HG02938 (cell line): ENCODE data around the gene ZNF425.
"Not testable (repeated sequence)": the region's sequence is repeated elsewhere in the genome, so short reads cannot be mapped to it uniquely, and the experiment has no call there.

Experiments
- ATAC-seq: cut with Tn5 transposase; IDR thresholded peaks from one replicate; pipeline ENCODE4 v1.9.1; 2021; ENCODE audit warnings: mild to moderate bottlenecking, moderate library complexity; ENCODE audit not compliant: unreplicated experiment

Gene ZNF425

GRCh38 chr7:149136118-149136517 lies 10.0 kb upstream of the ZNF425 start:
- no peak for ATAC-seq

DNA sequence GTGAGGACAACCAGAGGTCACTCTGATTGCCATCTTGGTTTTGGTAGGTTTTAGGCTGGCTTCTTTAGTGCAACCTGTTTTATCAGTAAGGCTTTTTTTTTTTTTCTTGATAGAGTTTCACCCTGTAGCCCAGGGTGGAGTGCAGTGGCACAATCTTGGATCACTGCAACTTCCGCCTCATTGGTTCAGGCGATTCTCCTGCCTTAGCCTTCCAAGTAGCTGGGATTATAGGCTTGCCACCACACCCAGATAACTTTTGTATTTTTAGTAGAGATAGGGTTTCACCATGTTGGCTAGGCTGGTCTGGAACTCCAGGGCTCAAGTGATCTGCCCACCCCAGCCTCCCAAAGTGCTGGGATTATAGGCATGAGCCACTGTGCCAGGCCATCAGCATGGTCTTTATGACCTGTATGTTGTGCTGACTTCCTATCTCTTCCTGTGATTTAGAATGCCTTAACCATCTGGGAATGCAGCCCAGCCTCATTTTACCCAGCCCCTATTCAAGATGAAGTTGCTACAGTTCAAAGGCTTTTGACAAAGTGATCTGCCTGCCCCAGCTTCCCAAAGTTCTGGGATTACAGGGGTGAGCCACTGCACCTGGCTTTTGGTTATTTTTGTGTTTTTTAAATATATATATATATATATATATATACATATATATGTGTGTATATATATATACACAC lies 7.0 kb upstream of the ZNF425 start:
- ATAC-seq, result no peak

- ATAC-seq, result no peak
Observed at GRCh38 chr7:149130572-149131198, 4.6 kb upstream of the ZNF425 start.

DNA sequence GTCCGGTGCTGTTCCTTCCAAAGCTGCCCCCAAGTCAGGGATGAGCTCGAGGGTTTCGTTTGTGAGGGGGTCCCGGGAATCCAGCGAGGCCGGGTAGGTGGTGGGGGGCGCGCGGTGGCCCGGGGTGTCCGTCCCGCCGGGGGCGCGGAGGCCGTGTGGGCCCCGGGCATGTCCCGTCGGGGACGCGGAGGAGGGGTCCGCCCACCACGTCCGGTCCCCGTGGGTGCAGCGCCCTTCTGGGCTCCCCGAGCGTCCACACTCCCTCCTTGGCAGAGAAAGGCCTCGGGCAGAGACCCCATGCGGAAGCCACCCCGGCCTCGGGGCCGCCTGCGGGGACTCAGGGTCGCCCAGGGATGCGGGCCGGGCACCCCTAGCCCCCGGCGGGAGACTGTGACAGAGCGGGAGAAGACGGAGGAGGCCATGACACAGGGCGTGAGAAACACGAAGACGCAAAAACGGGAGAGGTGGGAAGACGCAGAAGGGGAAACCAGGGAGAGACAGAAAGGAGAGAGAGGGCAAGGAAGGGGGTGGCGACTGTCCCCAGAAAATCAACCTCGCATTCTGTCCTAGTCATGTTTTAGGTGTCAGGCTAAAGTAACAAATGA lies 640 bp upstream of the ZNF425 start:
- ATAC-seq, result peak; percentile 39

GRCh38 chr7:149125189-149125862 lies 798 bp downstream of the ZNF425 start:
- peak; percentile 1 for ATAC-seq

GRCh38 chr7:149109969-149110368 lies 16.2 kb downstream of the ZNF425 start:
- no peak for ATAC-seq

DNA sequence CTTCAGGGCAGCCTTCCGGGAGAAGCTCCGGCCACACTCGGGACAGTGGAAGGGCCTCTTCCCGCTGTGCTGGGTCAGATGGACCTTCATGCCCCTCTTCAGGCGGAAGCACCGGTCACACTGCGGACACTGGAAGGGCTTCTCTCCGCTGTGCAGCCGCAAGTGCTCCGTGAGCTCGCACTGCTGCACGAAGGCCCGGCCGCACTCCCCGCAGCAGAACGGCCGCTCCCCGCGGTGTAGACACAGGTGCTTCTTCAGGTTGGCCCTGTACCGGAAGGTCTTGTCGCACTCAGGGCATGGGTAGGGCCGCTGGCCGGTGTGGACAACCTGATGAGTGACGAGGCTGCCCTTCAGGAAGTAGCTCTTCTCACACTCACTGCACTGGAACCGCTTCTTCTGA lies 21.4 kb downstream of the ZNF425 start:
- ATAC-seq, result no peak

DNA sequence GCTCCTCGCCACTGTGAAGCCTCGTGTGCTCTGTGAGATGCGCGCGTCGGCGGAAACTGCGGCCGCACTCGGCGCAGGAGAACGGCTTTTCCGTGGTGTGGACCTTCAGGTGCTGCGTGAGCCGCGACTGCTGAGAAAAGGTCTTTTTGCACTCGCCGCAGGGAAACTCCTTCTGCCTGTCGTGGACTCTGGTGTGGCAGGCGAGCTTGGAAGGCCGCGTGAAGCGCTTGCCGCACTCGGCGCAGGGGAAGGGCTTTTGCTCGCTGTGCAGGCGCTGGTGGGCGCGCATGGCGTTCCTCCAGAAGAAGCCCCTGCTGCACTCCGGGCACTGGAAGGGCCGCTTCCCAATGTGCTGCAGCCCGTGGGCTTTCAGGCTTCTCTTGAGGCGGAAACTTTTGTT lies 21.9 kb downstream of the ZNF425 start:
- no peak for ATAC-seq

GRCh38 chr7:149103424-149103823 lies 22.7 kb downstream of the ZNF425 start:
- no peak for ATAC-seq

- no peak for ATAC-seq
Observed at GRCh38 chr7:149102666-149103065, 23.5 kb downstream of the ZNF425 start.

- no peak for ATAC-seq
Observed at GRCh38 chr7:149100821-149101220, 25.3 kb downstream of the ZNF425 start.

DNA sequence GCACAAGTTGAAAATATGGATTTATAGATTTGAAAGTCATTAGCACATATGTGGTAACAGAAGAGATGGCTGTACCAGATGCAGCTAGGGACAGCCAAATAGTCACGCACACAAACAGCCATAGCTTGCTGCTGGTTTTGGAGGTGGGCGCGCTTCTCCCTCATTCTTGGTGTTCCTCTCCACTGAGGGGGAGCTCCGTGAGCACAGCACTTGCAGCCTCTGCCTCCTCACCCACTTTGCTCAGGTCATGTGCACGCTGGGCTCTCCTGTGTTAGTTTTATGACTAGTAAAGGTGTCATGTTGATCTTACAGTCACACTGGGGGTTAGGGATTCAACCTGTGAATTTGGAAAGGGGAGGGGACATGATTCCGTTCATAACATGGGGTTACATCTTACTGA lies 27.1 kb downstream of the ZNF425 start:
- no peak for ATAC-seq

- ATAC-seq, result no peak
Observed at GRCh38 chr7:149097088-149097487, 29.0 kb downstream of the ZNF425 start.

DNA sequence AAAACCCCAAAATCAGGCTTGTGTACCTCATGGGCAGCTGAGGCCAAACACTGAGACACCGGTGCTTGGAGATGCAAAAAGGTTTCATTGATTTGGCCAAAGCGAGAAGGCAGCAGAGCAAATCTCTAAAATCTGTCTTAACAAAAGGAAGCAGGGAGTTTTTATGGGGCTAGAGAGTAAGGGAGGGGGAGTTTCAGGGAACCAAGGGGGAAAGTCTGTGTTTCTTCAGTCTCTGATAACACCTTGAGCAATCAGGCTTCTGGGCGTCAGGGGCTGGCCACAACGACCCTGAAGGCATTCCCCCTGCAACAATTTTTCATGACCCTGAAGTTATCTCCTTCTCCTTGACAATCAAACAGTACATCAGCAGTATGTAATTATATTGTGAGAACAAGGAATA lies 32.9 kb downstream of the ZNF425 start:
- ATAC-seq, result no peak

GRCh38 chr7:149092244-149092643 lies 33.9 kb downstream of the ZNF425 start:
- not testable (repeated sequence) for ATAC-seq

- ATAC-seq, result peak; percentile 70
Observed at GRCh38 chr7:149090397-149091195, 35.5 kb downstream of the ZNF425 start, which contains the start of gene ZNF786. TSS of gene ZNF786 (minus strand) at chr7:149090718. CDS start at chr7:149090640, 78 bp downstream.

DNA sequence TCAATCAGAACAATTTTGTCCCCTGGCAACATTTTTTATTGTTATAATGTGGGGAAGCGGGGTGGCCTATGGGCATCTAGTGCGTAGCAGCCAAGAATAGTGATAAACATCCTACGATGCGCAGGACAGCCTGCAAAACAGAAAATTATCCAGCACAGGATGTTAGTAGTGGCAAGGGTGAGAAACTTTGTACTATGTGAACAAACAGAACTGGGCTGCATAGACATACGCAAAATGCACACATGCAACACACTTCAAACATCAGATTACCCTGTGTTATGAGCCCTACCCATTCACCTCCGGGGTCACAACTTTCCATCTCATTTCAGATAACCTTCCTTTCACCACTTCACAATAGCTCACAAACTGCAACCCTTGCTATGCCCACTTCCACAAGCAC lies 38.7 kb downstream of the ZNF425 start:
- ATAC-seq, result no peak

DNA sequence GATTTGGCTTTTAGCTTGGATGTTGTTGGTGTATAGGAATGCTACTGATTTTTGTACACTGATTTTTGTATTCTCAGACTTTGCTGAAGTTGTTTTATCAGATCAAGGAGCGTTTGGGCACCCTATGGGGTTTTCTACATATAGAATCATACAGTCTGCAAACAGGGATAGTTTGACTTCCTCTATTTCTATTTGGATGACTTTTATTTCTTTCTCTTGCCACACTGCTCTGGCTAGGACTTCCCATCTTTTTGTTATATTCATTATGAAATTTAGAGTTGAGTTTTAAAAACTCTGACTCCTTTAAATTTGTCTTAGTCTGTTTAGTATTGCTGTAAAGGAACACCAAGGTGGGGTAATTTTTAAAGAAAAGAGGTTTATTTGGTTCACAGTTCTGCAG lies 40.3 kb downstream of the ZNF425 start:
- ATAC-seq, result no peak

DNA sequence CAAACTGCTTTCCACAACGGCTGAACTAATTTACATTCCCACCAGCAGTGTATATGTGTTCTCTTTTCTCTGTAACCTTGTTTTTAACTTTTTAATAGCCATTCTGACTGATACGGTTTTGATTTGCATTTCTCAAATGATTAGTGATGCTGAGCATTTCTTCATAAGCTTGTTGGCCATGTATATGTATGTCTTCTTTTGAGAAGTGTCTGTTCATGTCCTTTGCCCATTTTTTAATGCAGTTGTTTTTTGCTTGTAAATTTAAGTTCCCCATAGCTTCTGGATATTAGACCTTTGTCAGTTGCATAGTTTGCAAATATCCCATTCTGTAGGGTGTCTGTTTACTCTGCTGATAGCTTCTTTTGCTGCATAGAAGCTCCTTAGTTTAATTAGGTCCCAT lies 41.7 kb downstream of the ZNF425 start:
- ATAC-seq, result no peak

GRCh38 chr7:149081914-149082313 lies 44.2 kb downstream of the ZNF425 start:
- ATAC-seq, result no peak

DNA sequence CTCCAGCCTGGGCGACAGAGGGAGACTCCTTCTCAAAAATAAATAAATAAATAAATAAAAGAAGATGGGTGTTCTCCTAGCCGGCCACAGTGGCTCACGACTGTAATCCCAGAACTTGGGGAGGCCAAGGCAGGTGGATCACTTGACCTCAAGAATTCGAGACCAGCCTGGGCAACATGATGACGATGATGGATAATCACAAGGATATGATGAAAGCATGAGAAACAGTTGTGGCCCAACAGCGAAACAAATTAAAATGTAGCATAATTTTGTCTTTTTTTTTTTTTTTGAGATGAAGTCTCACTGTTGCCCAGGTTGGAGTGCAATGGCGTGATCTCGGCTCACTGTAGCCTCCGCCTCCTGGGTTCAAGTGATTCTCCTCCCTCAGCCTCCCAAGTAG lies 48.5 kb downstream of the ZNF425 start:
- ATAC-seq, result no peak
